Esophagus muscularis mucosa (tissue), 4 donors: Measurements from ENCODE around the gene ASB18. TPM values are rescaled to one million over a fixed set of nuclear protein-coding genes. Genes with fewer than 3 reads are reported as not detected.

Source experiments
- DNase-seq: peaks from one replicate; pipeline ENCODE4 v3.0.0-alpha.2; 2017; ENCODE audit errors: extremely low spot score
- H3K27ac ChIP-seq, 4 donors: fragments of 200-600 bp; sonication (generic); replicated peaks in 1 of 4; 1 replicate in 3 of 4; 2 replicates in 1 of 4; pipeline ENCODE4 v1.5.1; 2016 to 2019; ENCODE audit warnings: mild to moderate bottlenecking in 1 of 4
- H3K27me3 ChIP-seq, 4 donors: fragments of 200-600 bp; sonication (generic); one replicate each; pipeline versions ENCODE4 v1.5.1 to v1.6.0; 2016 to 2019
- H3K36me3 ChIP-seq, 4 donors: fragments of 200-600 bp; sonication (generic); one replicate each; pipeline ENCODE4 v1.5.1; 2016 to 2019
- H3K4me1 ChIP-seq, 4 donors: fragments of 200-600 bp; sonication (generic); one replicate each; pipeline ENCODE4 v1.5.1; 2016 to 2019
- H3K4me3 ChIP-seq, 4 donors: fragments of 200-600 bp; sonication (generic); 1 replicate in 2 of 4; 2 replicates in 2 of 4; pipeline ENCODE4 v1.5.1; 2016 to 2019; ENCODE audit warnings: mild to moderate bottlenecking in 4 of 4, moderate library complexity in 1 of 4
- H3K9me3 ChIP-seq, 4 donors: fragments of 200-600 bp; sonication (generic); 1 replicate in 3 of 4; 2 replicates in 1 of 4; pipeline ENCODE4 v1.5.1; 2016 to 2019
- EP300 ChIP-seq: sonication (generic); formaldehyde crosslinking; IDR thresholded peaks from one replicate; pipeline ENCODE4 v1.6.1; 2017; ENCODE audit warnings: antibody characterized with exemption
- POLR2A ChIP-seq: fragments of 450-650 bp; IDR thresholded peaks from one replicate; pipeline ENCODE4 v1.6.1; 2017; ENCODE audit warnings: antibody characterized with exemption, moderate library complexity, mild to moderate bottlenecking, low read depth
- POLR2AphosphoS5 ChIP-seq, 2 donors: sonication (generic); formaldehyde crosslinking; IDR thresholded peaks; one replicate each; pipeline ENCODE4 v1.6.1; 2017; ENCODE audit warnings: antibody characterized with exemption in 2 of 2
- WGBS: methylation state at CpG from one replicate; pipeline ENCODE4 v1.1.5; 2018; 5-methylcytosine and 5-hydroxymethylcytosine counted together
- intact Hi-C: fragments of 100-400 bp; cut with DNase I; formaldehyde crosslinking; loops from one replicate; pipeline ENCODE4 v1.15.1; 2023
- total RNA-seq, 4 donors: library from RNA; depleted of rRNA; stranded (reverse); fragments of >200 nt; gene quantifications; one replicate each; pipeline versions ENCODE4 v1.1.0 to v1.2.1, GENCODE V29; 2016
- TF ChIP-seq, protein P1 (sequence below), 3 experiments: fragments of 200-600 bp in 2 of 3; fragments of 450-650 bp in 1 of 3; sonication (generic) in 2 of 3; IDR thresholded peaks; one replicate each; pipeline ENCODE4 v1.5.1; 2017 to 2019; ENCODE audit warnings: antibody characterized with exemption in 3 of 3, mild to moderate bottlenecking in 2 of 3, moderate library complexity in 1 of 3

Gene ASB18
- total RNA-seq, 4 donors from 2014 or later: not detected

DNA sequence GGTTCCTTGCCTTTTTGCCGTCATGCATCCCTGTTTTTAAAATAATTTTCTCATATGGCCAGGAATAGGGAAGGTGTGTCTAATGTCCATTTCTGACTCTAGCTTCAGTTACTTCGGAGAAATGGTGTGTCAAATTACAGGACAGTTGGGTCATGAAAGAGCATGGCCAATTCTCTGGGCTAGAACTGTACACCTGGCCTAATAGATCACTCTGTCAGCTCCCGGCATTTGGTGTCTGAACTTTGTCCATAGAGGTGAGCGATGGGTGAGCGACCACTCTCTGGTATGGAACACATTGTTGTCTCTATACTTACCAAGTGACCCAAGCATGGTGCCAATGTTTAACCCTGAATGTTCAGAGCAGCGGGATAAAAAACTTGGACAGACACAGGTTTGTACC lies 38.3 kb upstream of the ASB18 start:
- Histone ChIP-seq H3K36me3 (no peaks in the 10 kb centered on the region), H3K4me3 (no peak overlapping the region), H3K27me3 (peaks cover 0 to 3% (median 0%) of the 10 kb centered on the region in 4 donors), H3K27ac (no peak overlapping the region), H3K4me1 (no peaks in the 10 kb centered on the region), H3K9me3 (no peaks in the 10 kb centered on the region)
- TF ChIP-seq, protein P1, sequence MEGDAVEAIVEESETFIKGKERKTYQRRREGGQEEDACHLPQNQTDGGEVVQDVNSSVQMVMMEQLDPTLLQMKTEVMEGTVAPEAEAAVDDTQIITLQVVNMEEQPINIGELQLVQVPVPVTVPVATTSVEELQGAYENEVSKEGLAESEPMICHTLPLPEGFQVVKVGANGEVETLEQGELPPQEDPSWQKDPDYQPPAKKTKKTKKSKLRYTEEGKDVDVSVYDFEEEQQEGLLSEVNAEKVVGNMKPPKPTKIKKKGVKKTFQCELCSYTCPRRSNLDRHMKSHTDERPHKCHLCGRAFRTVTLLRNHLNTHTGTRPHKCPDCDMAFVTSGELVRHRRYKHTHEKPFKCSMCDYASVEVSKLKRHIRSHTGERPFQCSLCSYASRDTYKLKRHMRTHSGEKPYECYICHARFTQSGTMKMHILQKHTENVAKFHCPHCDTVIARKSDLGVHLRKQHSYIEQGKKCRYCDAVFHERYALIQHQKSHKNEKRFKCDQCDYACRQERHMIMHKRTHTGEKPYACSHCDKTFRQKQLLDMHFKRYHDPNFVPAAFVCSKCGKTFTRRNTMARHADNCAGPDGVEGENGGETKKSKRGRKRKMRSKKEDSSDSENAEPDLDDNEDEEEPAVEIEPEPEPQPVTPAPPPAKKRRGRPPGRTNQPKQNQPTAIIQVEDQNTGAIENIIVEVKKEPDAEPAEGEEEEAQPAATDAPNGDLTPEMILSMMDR (IDR thresholded peaks at IDR 0.05): no peak
- TF ChIP-seq EP300 (no peak), POLR2A (no peak), POLR2AphosphoS5 (IDR thresholded peaks at IDR 0.05) (no peak)
- 70% methylated on average over 6 of the region's 6 CpGs for WGBS
- intact Hi-C loops: no loop called here
- no peak for DNase-seq

- Histone ChIP-seq H3K27me3 (peaks cover 0 to 3% (median 0%) of the 10 kb centered on the region in 4 donors), H3K4me1 (no peaks in the 10 kb centered on the region), H3K36me3 (no peaks in the 10 kb centered on the region), H3K4me3 (no peak overlapping the region), H3K9me3 (no peaks in the 10 kb centered on the region), H3K27ac (no peak overlapping the region)
- WGBS: 95% methylated on average over 7 of the region's 11 CpGs
- TF ChIP-seq POLR2A (no peak), EP300 (no peak), POLR2AphosphoS5 (IDR thresholded peaks at IDR 0.05) (no peak)
- TF ChIP-seq, protein P1 (IDR thresholded peaks at IDR 0.05): no peak
- peak; percentile 60 for DNase-seq
- intact Hi-C loops: no loop called here
Observed at GRCh38 chr2:236298924-236299475, 34.8 kb upstream of the ASB18 start.

- intact Hi-C loops: no loop called here
- Histone ChIP-seq H3K4me3 (no peak overlapping the region), H3K27ac (no peak overlapping the region), H3K27me3 (peaks cover 0 to 3% (median 0%) of the 10 kb centered on the region in 4 donors), H3K4me1 (peaks cover 0 to 10% (median 3%) of the 10 kb centered on the region in 4 donors), H3K36me3 (no peaks in the 10 kb centered on the region), H3K9me3 (no peaks in the 10 kb centered on the region)
- TF ChIP-seq POLR2A (no peak), EP300 (no peak), POLR2AphosphoS5 (IDR thresholded peaks at IDR 0.05) (no peak)
- TF ChIP-seq, protein P1 (IDR thresholded peaks at IDR 0.05): no peak
- WGBS: 91% methylated on average over 8 of the region's 8 CpGs
- peak; percentile 60 for DNase-seq
Observed at GRCh38 chr2:236295481-236295880, 31.3 kb upstream of the ASB18 start.

GRCh38 chr2:236294647-236295046 lies 30.4 kb upstream of the ASB18 start:
- TF ChIP-seq EP300: no peak
- no peak for TF ChIP-seq POLR2AphosphoS5 (IDR thresholded peaks at IDR 0.05)
- no peak for TF ChIP-seq POLR2A
- TF ChIP-seq, protein P1 (IDR thresholded peaks at IDR 0.05): no peak
- no peak for DNase-seq
- no peaks in the 10 kb centered on the region for H3K36me3 ChIP-seq
- no peak overlapping the region for H3K27ac ChIP-seq
- peaks cover 0 to 3% (median 0%) of the 10 kb centered on the region in 4 donors for H3K27me3 ChIP-seq
- intact Hi-C loops: no loop called here
- no peak overlapping the region for H3K4me3 ChIP-seq
- peaks cover 0 to 10% (median 3%) of the 10 kb centered on the region in 4 donors for H3K4me1 ChIP-seq
- 78% methylated on average over 9 of the region's 9 CpGs for WGBS
- no peaks in the 10 kb centered on the region for H3K9me3 ChIP-seq
